Neural progenitor cell (in vitro differentiated cells): ENCODE measurements around the gene FNDC11. TPM values are rescaled to one million over a fixed set of nuclear protein-coding genes. Genes with fewer than 3 reads are reported as not detected.

ENCODE experiments used
- DNase-seq: peaks from one replicate; pipeline ENCODE4 v3.0.0-alpha.2; 2016; ENCODE audit warnings: low spot score
- H2AFZ ChIP-seq: fragments of 200-600 bp; sonication (generic); replicated peaks from 2 replicates; pipeline ENCODE4 v1.6.1; 2016; ENCODE audit warnings: antibody characterized with exemption
- H3F3A ChIP-seq: fragments of 200-600 bp; sonication (generic); 2 replicates; pipeline ENCODE4 v1.6.1; 2016; ENCODE audit warnings: antibody characterized with exemption, low read depth
- H3K27ac ChIP-seq: fragments of 200-600 bp; sonication (generic); 2 replicates; pipeline ENCODE4 v1.5.1; 2016; ENCODE audit warnings: mild to moderate bottlenecking
- H3K27me3 ChIP-seq: fragments of 200-600 bp; sonication (generic); 2 replicates; pipeline ENCODE4 v1.6.1; 2016; ENCODE audit warnings: mild to moderate bottlenecking, moderate library complexity
- H3K36me3 ChIP-seq: fragments of 200-600 bp; sonication (generic); 2 replicates; pipeline ENCODE4 v1.5.1; 2016
- H3K4me1 ChIP-seq: fragments of 200-600 bp; sonication (generic); 2 replicates; pipeline ENCODE4 v1.6.1; 2016; ENCODE audit warnings: mixed run types
- H3K4me2 ChIP-seq: fragments of 200-600 bp; sonication (generic); 2 replicates; pipeline ENCODE4 v1.6.1; 2016
- H3K4me3 ChIP-seq: fragments of 200-600 bp; sonication (generic); 2 replicates; pipeline ENCODE4 v1.5.1; 2016
- H3K79me2 ChIP-seq: fragments of 200-600 bp; sonication (generic); 2 replicates; pipeline ENCODE4 v1.6.1; 2016; ENCODE audit warnings: low read depth
- H3K9ac ChIP-seq: fragments of 200-600 bp; sonication (generic); 2 replicates; pipeline ENCODE4 v1.6.1; 2016
- H3K9me3 ChIP-seq: fragments of 200-600 bp; sonication (generic); 2 replicates; pipeline ENCODE4 v1.5.1; 2016; ENCODE audit warnings: low read depth
- H4K20me1 ChIP-seq: fragments of 200-600 bp; sonication (generic); 2 replicates; pipeline ENCODE4 v1.6.1; 2016; ENCODE audit warnings: low read depth
- H3K27ac Mint-ChIP-seq: 3 replicates; pipeline ENCODE4 v1.8.0; 2021; ENCODE audit warnings: mixed read lengths
- H3K27me3 Mint-ChIP-seq: 2 replicates; pipeline ENCODE4 v1.8.0; 2022; ENCODE audit warnings: low read depth, mild to moderate bottlenecking, inconsistent platforms, moderate library complexity, mixed read lengths; ENCODE audit not compliant: insufficient read depth
- H3K36me3 Mint-ChIP-seq: 3 replicates; pipeline ENCODE4 v1.8.0; 2021; ENCODE audit warnings: mixed read lengths
- H3K4me1 Mint-ChIP-seq: 3 replicates; pipeline ENCODE4 v1.8.0; 2021; ENCODE audit warnings: mixed read lengths
- H3K4me3 Mint-ChIP-seq: 3 replicates; pipeline ENCODE4 v1.8.0; 2021; ENCODE audit warnings: mild to moderate bottlenecking, moderate library complexity, mixed read lengths
- H3K9me3 Mint-ChIP-seq: 3 replicates; pipeline ENCODE4 v1.8.0; 2020; ENCODE audit warnings: mixed read lengths
- EZH2 ChIP-seq: fragments of 200-600 bp; sonication (generic); IDR thresholded peaks from 2 replicates; pipeline ENCODE4 v1.6.1; 2017; ENCODE audit warnings: antibody characterized with exemption, mild to moderate bottlenecking, moderate library complexity
- EZH2phosphoT487 ChIP-seq: fragments of 200-600 bp; sonication (generic); IDR thresholded peaks from 2 replicates; pipeline ENCODE4 v1.6.1; 2017; ENCODE audit warnings: antibody characterized with exemption
- total RNA-seq: library from RNA; depleted of rRNA; stranded (reverse); fragments of >200 nt; gene quantifications from 2 replicates; pipeline ENCODE4 v1.2.3, GENCODE V29; 2015; ENCODE audit warnings: low replicate concordance
- TF ChIP-seq, protein P1 (sequence below): fragments of 200-600 bp; sonication (generic); IDR thresholded peaks from 2 replicates; pipeline ENCODE4 v1.5.1; 2017; ENCODE audit warnings: antibody characterized with exemption, mild to moderate bottlenecking

FNDC11 gene
- total RNA-seq, 1 donor from 2014 or later, result 0.39 TPM

- Histone ChIP-seq H2AFZ (no peak overlapping the region), H3F3A (no peaks in the 10 kb centered on the region), H3K9me3 (no peaks in the 10 kb centered on the region), H3K4me2 (no peak overlapping the region), H3K9ac (no peak overlapping the region), H3K4me1 (no peaks in the 10 kb centered on the region), H3K4me3 (no peak overlapping the region), H3K27me3 (no peaks in the 10 kb centered on the region), H3K79me2 (no peaks in the 10 kb centered on the region), H4K20me1 (no peaks in the 10 kb centered on the region), H3K36me3 (no peaks in the 10 kb centered on the region), H3K27ac (no peak overlapping the region)
- Mint-ChIP-seq H3K36me3 (no peaks in the 10 kb centered on the region), H3K4me3 (peak overlapping the region; percentile 10), H3K27me3 (peaks cover 3% of the 10 kb centered on the region), H3K9me3 (no peaks in the 10 kb centered on the region), H3K27ac (peak overlapping the region; percentile 65), H3K4me1 (peaks cover 15% of the 10 kb centered on the region)
- TF ChIP-seq EZH2 (no peak), EZH2phosphoT487 (no peak)
- TF ChIP-seq, protein P1, sequence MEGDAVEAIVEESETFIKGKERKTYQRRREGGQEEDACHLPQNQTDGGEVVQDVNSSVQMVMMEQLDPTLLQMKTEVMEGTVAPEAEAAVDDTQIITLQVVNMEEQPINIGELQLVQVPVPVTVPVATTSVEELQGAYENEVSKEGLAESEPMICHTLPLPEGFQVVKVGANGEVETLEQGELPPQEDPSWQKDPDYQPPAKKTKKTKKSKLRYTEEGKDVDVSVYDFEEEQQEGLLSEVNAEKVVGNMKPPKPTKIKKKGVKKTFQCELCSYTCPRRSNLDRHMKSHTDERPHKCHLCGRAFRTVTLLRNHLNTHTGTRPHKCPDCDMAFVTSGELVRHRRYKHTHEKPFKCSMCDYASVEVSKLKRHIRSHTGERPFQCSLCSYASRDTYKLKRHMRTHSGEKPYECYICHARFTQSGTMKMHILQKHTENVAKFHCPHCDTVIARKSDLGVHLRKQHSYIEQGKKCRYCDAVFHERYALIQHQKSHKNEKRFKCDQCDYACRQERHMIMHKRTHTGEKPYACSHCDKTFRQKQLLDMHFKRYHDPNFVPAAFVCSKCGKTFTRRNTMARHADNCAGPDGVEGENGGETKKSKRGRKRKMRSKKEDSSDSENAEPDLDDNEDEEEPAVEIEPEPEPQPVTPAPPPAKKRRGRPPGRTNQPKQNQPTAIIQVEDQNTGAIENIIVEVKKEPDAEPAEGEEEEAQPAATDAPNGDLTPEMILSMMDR, result no peak
- DNase-seq, result no peak
These were observed 28.6 kb downstream of the FNDC11 start for GRCh38 chr20:63582382-63583063.

DNA sequence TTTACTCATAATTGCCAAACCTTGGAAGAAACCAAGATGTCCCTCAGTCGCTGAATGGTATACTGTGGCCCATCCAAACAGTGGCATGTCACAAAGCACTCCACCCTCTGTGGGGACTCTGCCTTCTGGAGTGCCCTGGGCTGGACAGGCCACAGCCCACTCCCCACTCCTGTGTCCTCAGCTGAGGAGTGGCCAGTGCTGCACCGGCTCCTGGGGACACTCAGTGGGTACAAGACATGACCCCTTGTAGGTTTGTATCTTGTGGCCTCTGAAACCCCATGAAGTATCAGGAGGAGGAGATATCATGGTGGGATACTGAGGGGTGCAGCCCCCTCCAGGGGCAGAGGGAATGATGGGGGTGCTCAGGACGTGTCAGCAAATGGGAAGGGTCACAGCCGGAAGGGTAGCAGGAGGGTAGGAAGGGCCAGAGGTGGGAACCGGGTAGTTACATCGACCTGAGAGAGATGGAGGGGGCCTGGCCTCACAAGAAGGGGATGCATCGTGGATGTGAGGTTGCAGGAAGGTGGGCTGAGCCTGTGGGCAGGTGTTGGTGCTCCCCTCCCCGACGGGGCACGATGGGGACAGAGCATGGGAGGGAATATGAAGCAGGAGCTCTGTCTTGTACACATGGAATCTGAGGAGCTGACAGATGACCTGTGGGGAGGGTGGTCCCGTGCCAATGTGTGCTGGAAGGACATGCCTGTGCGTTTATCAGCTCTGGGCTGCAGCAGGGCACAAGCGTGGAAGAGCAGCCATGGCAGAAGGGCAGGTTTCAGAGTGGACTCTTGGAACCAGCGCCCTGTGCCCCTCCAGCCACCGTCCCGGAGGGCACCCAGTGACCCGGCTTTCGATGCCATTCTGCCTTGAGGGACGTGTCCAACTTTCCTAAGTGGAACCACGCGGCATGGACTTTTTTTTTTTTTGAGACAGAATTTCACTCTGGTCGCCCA lies 31.9 kb downstream of the FNDC11 start:
- no peak overlapping the region for H3K4me2 ChIP-seq
- H3K79me2 ChIP-seq, result no peaks in the 10 kb centered on the region
- H2AFZ ChIP-seq, result no peak overlapping the region
- H3K4me3 ChIP-seq, result no peak overlapping the region
- H4K20me1 ChIP-seq, result no peaks in the 10 kb centered on the region
- peaks cover 3% of the 10 kb centered on the region for H3K27me3 Mint-ChIP-seq
- no peaks in the 10 kb centered on the region for H3K36me3 ChIP-seq
- H3K9me3 Mint-ChIP-seq, result no peaks in the 10 kb centered on the region
- H3K4me3 Mint-ChIP-seq, result no peak overlapping the region
- H3K36me3 Mint-ChIP-seq, result peaks cover 4% of the 10 kb centered on the region
- no peaks in the 10 kb centered on the region for H3F3A ChIP-seq
- no peak overlapping the region for H3K27ac Mint-ChIP-seq
- no peaks in the 10 kb centered on the region for H3K27me3 ChIP-seq
- TF ChIP-seq EZH2phosphoT487 (no peak), EZH2 (no peak)
- TF ChIP-seq, protein P1, result no peak
- DNase-seq, result no peak
- no peak overlapping the region for H3K27ac ChIP-seq
- no peaks in the 10 kb centered on the region for H3K9me3 ChIP-seq
- no peaks in the 10 kb centered on the region for H3K4me1 ChIP-seq
- H3K9ac ChIP-seq, result no peak overlapping the region
- peaks cover 16% of the 10 kb centered on the region for H3K4me1 Mint-ChIP-seq

DNA sequence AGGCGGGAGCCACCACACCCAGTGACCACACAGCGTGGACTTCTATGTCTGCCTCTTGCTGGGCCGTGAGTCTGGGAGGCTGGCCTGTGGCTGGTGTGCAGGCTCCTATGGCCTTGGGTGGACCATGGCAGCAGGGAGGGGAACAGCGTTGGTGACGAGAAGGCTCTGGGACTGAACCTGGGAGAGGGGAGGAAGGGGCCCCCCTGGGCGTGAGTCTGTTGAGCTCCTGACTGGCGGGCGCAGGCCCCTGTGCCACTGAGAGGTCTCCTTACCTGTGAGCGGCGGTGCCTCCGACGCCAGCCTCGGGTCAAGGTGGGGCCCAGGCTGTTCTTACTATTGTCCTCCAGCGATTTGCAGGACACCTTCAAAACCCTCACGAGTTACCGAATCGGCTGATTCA lies 32.8 kb downstream of the FNDC11 start:
- TF ChIP-seq, protein P1, result no peak
- TF ChIP-seq EZH2phosphoT487, result no peak
- TF ChIP-seq EZH2, result no peak
- H3K36me3 Mint-ChIP-seq, result peaks cover 7% of the 10 kb centered on the region
- H3K9me3 Mint-ChIP-seq, result no peaks in the 10 kb centered on the region
- Histone ChIP-seq H2AFZ (no peak overlapping the region), H3K4me1 (no peaks in the 10 kb centered on the region), H3K79me2 (no peaks in the 10 kb centered on the region), H3K27ac (no peak overlapping the region), H4K20me1 (no peaks in the 10 kb centered on the region), H3K9me3 (no peaks in the 10 kb centered on the region), H3K9ac (no peak overlapping the region), H3K27me3 (no peaks in the 10 kb centered on the region), H3K36me3 (no peaks in the 10 kb centered on the region), H3F3A (no peaks in the 10 kb centered on the region), H3K4me2 (no peak overlapping the region), H3K4me3 (no peak overlapping the region)
- H3K27ac Mint-ChIP-seq, result no peak overlapping the region
- peaks cover 16% of the 10 kb centered on the region for H3K4me1 Mint-ChIP-seq
- H3K27me3 Mint-ChIP-seq, result peaks cover 3% of the 10 kb centered on the region
- H3K4me3 Mint-ChIP-seq, result peak overlapping the region; percentile 55
- no peak for DNase-seq
